Kidney capillary endothelial cell (primary cell): ENCODE measurements around the gene MYOM1.
A peak's percentile ranks its signal among the peaks of the same experiment; 100 is the strongest.
"Not testable (repeated sequence)": the region's sequence is repeated elsewhere in the genome, so short reads cannot be mapped to it uniquely, and the experiment has no call there.

Source experiments
- DNase-seq: peaks from one replicate; pipeline ENCODE4 v3.0.0-alpha.2; 2018; ENCODE audit warnings: low spot score

MYOM1 gene

DNA sequence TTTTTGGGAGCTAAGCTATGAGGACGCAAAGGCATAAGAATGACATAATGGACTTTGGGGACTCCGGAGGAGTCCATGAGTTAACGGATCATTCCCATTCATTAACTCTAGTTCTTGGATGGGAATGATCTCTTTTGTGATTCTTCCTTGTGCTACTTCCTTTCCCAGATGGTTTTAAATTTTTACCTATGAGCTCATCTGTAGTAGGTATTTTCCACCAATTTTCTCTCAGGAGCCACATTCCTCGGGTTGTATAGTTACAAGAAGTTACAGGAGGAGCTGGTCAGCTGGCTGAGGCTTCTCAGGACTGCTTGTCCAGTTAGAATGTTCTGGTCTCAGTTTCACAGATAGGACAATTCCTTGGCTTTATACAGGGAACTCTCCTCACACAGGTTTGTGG, 164.0 kb downstream of the MYOM1 start:
- no peak for DNase-seq

DNA sequence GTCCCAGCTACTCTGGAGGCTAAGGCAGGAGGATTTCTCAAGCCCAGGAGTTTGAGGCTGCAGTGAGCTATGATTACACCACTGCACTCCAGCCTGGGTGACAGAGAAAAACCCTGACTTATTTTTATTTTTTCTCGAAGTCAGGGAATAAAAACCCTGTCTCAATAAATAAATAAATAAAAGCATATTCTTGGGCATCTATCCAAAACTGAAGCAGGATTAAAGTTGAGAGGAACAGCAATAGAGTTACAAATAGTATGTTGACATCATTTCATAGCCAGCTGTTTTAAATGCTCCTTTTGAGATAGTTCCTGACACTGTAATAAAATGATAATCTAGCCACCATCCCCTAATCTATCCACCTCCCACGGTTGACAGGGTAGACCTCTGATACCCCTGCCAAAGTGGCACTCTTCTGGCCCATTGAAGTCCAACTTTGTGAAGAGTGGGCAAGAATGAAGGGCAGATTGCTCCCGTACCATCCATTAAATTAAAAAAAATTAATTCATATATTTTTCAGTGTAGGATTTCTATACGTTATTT, 164.5 kb downstream of the MYOM1 start:
- no peak for DNase-seq

DNA sequence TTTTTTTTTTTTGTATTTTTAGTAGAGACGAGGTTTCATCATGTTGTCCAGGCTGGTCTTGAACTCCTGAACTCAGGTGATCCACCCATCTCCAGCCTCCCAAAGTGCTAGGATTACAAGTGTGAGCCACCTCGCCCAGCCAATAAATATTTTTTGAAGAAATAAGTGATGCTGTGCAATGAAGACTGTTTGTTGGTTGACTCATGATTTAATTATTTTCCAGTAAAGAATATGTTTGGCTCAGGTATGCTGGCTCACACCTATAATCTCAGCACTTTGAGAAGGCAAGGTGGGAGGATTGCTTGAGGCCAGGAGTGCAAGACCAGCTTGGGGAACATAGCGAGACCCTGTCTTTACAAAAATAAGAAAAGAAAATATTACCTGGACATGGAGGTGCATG, 165.0 kb downstream of the MYOM1 start:
- no peak for DNase-seq

DNA sequence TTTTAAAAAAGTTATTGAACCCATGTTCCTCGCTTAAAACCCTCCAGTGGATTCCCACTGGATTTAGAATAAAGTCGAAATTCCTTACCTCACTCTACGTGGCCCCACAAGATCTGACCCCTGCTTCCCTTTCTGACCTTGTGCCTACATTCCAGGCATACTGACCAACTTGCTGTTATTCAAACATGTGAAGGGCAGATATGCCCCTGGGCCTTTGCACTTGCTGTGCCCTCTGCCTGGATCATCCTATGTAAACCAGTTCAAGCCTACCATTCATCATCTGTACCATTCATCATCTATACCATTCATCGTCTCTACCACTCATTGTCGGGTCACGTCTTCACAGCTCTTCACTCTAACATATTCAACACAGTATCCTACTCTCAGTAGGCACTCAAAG, 165.6 kb downstream of the MYOM1 start:
- DNase-seq = no peak

DNA sequence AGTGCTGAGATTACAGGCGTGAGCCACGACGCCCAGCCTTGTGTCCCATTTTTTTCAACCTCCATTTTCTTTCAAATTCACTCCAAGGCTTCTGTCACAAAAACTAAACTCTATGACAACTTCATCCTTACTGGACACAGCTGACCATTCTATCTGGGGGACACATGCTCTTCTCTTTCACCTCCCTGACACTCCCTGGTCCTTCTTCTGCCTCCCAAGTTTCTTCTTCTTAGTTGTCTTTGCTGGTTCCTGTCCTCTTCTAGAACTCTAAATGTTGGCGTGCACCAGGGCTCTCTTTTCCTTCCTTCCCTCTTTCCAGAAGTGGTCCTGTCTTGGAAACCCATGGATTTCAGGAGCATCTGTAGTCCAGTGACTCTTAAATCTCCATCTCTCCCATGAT, 166.7 kb downstream of the MYOM1 start:
- no peak for DNase-seq

DNA sequence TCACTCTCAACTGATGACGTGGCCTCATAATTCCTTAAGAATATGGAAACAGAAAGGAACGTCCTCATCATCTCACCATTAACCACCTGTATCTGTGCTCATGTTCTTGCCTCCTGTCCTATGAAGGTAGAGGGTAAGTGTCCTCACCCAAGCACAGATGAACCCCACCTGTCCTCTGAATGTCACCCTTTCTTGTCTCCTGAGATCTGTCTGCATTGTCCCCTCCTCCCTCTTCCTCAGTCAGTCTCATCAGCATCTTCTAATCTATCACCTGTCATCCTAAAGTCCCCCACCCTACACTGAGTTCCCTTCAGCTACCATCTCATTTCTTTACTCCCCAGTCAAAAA, 167.4 kb downstream of the MYOM1 start:
- no peak for DNase-seq

DNA sequence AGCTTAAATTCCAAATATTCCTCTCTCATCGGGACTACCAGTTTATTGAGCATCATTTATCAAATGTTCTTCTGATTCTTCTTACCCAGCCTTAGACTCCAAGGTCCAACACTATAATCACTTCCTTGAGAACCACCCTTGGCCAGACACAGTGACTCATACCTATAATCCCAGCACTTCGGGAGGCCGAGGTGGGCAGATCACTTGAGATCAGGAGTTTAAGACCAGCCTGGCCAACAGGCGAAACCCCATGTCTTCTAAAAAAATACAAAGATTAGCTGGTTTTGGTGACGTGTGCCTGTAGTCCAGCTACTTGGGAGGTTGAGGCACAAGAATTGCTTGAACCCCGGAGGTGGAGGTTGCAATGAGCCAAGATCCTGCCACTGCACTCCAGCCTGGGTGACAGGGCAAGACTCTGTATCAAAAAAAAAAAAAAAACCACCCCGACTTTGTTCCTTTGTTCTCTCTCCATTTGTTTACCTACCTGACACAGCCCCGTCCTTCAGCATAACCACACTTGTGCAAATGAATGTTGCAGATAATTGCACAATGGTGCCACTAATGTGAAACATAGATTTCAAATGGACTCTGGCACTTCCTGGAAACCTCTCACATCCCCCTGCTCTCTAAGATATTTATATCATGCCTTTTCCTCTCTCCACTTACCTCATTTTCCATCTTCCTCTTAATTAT, 167.9 kb downstream of the MYOM1 start:
- no peak for DNase-seq

DNA sequence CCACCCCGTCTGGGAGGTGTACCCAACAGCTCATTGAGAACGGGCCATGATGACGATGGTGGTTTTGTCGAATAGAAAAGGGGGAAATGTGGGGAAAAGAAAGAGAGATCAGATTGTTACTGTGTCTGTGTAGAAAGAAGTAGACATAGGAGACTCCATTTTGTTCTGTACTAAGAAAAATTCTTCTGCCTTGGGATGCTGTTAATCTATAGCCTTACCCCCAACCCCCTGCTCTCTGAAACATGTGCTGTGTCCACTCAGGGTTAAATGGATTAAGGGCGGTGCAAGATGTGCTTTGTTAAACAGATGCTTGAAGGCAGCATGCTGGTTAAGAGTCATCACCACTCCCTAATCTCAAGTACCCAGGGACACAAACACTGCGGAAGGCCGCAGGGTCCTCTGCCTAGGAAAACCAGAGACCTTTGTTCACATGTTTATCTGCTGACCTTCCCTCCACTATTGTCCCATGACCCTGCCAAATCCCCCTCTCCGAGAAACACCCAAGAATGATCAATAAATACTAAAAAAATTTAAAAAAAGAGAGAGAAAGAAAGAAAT, 169.8 kb downstream of the MYOM1 start:
- not testable (repeated sequence) for DNase-seq

DNA sequence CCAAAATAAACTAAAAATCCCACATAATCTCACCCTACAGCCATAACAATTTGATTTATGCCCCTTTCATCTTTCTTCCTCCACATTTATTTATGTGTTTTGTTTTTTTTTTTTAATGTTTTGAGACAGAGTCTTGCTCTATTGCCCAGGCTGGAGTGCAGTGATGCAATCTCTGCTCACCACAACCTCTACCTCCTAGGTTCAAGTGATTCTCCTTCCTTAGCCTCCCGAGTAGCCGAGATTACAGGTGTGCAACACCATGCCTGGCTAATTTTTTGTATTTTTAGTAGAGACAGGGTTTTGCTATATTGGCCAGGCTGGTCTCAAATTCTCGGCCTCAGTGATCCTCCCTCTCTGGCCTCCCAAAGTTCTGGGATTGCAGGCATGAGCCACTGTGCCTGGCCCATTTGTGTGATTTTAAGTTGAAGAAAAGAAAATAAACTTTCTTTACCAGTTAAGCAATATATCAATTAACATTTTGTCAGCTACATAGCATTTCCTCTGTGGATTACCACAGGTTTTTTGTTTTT, 170.9 kb downstream of the MYOM1 start:
- DNase-seq = no peak

DNA sequence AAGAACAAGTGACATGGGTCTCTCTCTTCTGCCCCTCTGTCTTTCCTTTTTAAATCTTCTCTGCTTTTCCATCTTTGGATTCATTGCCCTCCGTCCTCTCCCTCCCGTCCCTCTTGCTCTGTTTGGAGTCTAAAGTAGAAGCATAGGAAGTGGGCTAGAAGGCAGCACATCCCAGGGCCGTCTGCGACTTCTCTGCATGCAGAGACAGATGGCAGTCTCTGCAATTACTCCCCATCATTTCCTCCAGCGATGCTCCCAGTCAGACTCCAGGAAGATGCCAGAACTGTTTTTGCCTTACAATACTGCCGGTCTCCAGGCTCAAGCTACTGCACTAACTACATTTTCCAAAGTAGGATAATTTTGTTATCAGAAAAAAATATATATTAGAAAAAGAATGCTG, 171.6 kb downstream of the MYOM1 start:
- no peak for DNase-seq

DNA sequence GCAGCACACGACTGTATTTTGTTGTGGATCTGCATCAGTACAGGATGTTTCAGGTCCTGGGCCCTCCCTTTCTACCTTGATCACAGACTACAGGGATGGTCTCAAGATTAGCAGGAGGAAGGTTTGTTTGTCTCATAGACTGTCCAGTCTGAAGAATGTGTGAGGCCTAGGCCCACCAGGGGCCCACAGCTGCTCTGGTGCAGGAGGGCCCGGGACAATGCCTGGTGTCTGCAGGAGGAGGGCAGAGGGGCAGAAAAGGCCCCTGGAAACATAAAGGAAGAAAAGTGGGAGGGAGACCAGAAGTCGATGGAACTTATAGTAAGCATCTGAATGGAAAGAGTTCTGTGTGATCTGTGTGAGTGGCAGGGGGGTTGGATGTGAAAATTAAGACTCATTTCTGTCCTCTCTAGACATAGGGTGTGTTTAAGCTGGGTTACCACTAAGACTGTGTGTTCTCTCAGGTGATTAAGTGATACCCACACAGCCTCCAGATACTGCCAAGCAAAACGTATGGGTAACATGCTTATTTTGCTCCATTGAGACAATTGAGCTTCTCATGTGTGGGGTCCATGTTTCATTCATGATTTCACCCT, 173.5 kb downstream of the MYOM1 start:
- DNase-seq = no peak

DNA sequence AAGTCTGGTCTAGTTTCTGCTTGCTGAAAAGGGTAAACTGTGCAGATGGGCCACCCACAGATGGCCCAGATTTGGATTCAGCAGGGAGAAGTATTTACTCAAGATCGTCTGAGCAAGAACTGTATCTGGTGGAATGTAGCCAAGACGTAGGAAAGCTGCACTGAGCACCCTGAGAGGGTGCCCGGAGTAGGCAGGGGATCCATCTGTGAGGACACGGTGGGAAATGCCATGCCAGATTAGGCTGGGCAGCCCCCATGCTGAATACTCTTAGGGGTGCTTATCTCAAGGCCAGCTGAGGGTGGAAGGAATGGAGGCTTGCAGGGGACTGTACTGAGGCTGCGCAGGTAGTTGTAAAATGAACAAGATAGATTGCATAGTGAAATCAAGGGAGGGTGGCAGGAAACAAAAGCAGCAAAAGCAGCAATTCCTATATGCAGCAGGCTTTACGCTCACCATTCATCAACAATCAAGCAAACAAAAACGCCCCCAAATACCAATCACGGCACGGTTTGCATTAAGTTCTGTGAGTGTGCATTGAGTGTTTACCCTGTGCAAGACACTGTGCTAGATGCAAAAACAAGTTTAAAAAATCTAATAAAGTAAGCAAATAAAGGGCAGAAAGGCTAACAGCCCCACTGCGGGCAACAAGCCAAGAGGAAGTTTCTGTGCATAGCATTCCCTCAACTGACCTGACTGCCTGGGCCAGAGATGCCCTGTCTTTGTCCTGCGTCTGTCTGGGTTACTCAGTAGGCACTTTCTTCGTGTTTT, 174.7 kb downstream of the MYOM1 start:
- no peak for DNase-seq

DNA sequence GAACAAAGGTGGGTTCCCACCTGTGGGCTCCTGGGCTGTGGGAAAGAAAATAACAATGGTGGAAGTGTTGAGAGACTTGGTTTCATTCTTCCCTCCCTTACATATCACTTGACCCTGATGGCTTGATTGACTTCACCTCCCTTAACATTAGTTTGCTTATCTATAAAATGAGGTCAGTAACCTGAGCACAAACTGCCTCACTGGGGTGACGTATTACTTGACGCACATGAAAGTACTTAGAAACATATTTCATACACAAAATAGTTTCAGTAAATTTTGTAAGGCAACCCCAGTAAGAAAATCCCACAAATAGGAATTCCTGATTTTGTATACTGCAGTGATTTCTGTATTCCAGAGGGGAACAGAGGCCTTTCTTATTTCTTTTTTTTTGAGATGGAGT, 177.4 kb downstream of the MYOM1 start:
- DNase-seq = no peak

DNA sequence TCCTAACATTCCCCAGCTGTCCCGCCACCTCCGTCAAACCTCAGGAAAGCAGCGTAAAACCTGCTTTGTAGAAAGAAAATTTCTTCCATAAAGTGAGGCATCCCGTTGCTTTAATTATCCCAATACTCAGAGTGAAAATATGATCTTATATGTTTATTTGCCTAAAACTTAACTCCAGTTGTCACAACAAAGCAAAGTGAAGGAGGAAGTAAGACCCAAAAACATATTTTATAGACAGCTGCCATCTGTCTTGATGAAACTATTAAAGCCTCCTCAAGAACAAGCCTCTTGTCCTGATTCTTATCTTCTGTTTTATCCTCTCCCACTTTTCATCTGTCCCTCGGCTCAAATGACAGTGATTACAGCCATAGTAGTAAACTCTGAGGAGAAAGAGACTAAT, 177.9 kb downstream of the MYOM1 start:
- DNase-seq = no peak

DNA sequence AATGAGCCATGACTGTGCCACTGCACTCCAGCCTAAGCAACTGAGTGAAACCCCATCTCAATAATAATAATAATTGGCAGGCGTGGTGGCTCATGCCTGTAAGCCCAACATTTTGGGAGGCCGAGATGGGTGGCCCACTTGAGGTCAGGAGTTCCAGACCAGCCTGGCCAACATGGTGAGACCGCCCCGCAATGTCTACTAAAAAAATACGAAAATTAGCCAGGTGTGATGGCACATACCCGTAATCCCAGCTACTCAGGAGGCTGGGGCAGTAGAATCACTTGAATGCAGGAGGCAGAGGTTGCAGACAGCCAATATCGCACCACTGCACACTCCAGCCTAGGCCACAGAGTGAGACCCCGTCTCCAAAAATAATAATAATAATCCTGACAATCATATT, 178.9 kb downstream of the MYOM1 start:
- no peak for DNase-seq

DNA sequence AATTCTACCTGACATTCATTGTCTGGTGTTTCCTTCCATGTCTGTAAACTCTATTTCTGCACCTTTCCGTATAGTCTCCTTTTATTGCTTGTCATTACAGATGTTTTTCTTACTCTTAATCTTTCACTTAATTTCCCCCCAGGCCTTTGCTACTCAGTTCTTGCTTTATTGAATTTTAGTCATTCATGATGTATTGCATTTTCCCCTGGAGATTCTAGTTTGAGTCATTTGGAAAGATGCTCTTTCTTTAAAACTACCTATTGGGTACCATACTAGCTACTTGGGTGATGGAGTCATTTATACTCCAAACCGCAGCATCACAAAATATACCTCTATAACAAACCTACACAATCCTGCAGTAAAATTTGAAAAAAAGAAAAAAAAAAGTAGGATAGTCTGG, 179.6 kb downstream of the MYOM1 start:
- no peak for DNase-seq

DNA sequence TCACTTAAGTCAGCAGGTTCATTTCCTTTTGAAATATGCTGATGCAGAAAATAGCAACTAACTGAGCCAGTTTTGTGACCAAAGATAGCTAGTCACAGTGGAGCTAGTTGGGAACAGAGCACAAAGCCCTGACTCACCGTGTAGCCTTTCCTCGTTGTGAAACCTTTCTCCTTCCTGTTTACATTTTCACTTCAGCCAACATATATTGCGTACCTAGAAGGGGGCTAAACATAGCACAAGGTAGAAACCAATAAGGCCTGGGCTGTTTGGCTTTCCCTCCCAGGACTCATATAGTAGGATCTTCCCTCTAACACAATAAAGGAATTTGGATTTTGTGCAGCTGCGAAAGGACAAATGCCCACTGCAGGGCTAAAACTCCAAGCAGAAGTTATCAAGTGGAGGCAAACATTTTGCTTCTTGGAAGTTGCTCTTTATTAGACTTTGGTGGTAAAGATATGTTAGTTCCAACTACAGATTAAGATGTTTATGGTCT, 182.3 kb downstream of the MYOM1 start:
- DNase-seq = peak; percentile 70

DNA sequence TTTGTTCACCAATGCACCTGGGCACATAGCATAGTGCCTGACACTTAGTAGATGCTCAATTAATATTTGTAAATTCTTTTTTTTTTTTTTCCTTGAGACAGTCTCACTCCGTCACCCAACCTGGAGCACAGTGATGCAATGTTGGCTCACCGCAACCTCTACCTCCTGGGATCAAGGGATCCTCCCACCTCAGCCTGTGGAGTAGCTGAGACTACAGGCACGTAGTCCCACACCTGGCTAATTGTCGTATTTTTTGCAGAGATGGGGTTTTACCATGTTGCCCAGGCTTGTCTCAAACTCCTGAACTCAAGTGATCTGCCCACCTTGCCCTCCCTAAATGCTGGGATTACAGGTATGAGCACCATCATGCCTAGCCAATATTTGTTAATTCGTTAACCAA, 183.7 kb downstream of the MYOM1 start:
- no peak for DNase-seq

DNA sequence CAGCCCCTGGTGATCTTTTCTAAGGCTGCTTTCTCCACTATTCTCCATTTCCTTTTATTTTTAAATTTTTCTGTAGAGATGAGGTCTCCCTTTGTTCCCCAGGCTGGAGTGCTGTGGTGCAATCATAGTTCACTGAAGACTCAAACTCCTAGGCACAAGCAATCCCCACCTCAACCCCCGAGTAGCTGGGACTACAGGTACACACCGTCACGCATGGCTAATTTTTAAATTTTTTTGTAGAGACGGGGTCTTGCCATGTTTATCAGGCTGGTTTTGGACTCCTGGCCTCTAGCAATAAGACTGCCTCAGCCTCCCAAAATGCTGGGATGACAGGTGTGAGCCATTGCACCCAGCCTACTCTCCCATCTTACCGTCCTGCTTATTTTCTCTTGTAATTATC, 184.1 kb downstream of the MYOM1 start:
- DNase-seq = no peak

DNA sequence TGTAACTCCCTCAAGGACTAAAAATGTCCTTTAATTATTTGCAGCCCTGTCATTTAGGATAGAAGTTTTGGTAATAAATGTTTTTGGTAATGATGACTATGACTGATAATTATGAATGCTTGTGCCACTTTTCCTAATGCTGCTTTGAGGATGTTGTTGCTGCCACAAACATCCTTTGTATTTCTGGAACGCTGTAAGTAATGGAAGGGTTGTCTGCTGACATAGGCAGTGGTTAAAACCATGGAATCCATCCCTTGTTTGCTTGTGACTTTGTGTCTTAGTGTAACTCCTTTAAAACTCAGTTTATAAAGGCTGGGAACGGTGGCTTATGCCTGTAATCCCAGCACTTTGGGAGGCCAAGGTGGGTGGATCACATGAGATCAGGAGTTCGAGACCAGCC, 187.0 kb downstream of the MYOM1 start:
- DNase-seq = no peak

DNA sequence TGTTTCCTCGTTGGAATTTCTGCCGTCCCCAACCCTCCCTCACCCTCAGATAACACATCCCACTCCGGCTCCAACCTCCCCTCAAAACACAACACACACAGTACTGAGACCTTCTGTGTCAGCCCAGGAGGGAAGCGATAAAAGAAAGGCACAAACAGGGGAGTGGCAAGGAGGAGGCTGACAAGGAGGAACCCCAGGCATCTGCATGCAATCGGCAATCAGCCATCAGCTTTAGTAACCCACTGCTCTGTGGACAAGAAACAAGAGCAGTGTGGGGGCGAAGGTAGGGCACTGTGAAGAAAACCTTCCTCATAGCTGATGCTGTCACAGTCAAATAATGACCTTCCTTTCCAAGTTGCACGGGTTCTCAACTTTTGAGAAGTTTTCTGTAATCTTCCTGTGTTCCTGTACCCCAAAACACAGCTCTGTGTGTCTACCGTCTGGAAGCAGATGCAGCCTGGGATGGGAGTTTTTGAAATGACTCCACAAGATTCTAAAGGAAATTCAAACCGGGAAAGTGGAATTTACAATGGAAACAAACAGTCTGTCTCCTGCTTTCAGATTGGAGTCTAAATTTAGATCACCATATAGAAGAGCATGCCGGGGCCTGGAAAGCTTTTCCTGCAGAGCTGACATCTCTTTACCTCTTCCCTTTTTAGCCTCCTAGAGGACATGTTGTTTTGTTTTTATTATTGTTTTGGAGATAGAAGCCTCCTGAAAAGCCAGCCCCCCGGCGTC, 190.4 kb downstream of the MYOM1 start:
- no peak for DNase-seq

DNA sequence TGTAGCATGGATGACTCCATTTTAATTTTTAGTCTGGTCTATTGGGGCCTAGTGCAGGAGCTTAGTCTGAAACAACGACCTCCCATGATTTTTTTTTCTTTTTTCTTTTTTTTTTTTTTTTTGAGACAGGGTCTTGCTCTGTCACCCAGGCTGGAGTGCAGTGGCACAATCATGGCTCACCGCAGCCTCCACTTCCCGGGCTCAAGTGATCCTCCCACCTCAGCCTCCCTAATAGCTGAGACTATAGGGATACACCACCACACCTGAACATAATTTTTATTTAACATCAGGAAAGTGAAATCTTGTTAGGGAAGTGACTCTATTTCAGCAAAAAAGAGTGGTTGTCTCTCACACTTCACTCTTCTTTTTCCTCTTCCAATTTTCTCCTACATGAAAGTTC, 191.7 kb downstream of the MYOM1 start:
- DNase-seq = not testable (repeated sequence)
